IgD-negative memory B cell (primary cell): ENCODE measurements around the gene ZFP37. TPM values are rescaled to one million over a fixed set of nuclear protein-coding genes. Genes with fewer than 3 reads are reported as not detected.

Experiments used
- H3K27ac Mint-ChIP-seq, 3 donors: one replicate each; pipeline ENCODE4 v1.8.0; 2020 to 2022; ENCODE audit warnings: mild to moderate bottlenecking in 3 of 3, mixed read lengths in 3 of 3, moderate library complexity in 1 of 3
- H3K27me3 Mint-ChIP-seq: one replicate; pipeline ENCODE4 v1.8.0; 2021; ENCODE audit warnings: mixed read lengths
- H3K36me3 Mint-ChIP-seq: one replicate; pipeline ENCODE4 v1.8.0; 2020; ENCODE audit warnings: mild to moderate bottlenecking, mixed read lengths
- H3K4me1 Mint-ChIP-seq, 3 donors: one replicate each; pipeline ENCODE4 v1.8.0; 2020 to 2022; ENCODE audit warnings: mixed read lengths in 3 of 3, mild to moderate bottlenecking in 1 of 3
- H3K4me3 Mint-ChIP-seq, 4 donors: one replicate each; pipeline ENCODE4 v1.8.0; 2020 to 2022; ENCODE audit warnings: mild to moderate bottlenecking in 4 of 4, mixed read lengths in 4 of 4, moderate library complexity in 3 of 4
- H3K9me3 Mint-ChIP-seq, 3 donors: one replicate each; pipeline ENCODE4 v1.8.0; 2020 to 2021; ENCODE audit warnings: mixed read lengths in 3 of 3, mild to moderate bottlenecking in 1 of 3
- polyA plus RNA-seq: library from polyadenylated mRNA; unstranded; fragments of 300-500 nt; fragmentation: Illumina TruSeq; gene quantifications from one replicate; pipeline ENCODE4 v1.2.3, GENCODE V29; 2021

Gene ZFP37
- polyA plus RNA-seq, 1 donor from 2014 or later: 2.5 TPM

DNA sequence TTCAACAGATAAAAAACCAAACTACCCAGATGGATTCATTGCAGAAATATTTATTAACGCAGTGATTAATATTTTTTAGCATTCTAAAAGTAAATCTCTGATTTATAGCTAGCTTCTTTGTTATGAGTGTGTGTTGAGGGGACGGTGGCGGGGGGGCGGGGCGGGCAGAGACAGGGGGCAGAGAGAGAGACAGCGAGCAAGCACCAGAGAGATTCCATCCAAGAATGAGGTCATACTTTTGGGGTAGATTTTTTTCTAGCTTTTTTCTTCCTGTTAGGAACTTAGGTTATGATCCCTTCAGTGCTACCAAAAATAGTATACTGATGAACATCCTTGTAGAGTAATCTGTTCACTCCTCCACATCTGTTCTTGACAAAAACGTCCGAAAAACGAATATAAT lies 44.0 kb downstream of the ZFP37 start:
- peak overlapping the region in 3 of 4 donors; percentile 75 to 93 (median 86) for H3K4me3 Mint-ChIP-seq
- H3K27me3 Mint-ChIP-seq: peaks cover 7% of the 10 kb centered on the region
- H3K4me1 Mint-ChIP-seq: peaks cover 0 to 5% (median 0%) of the 10 kb centered on the region in 3 donors
- peaks cover 4% of the 10 kb centered on the region for H3K36me3 Mint-ChIP-seq
- H3K27ac Mint-ChIP-seq: no peak overlapping the region
- peaks cover 14 to 36% (median 27%) of the 10 kb centered on the region in 3 donors for H3K9me3 Mint-ChIP-seq

DNA sequence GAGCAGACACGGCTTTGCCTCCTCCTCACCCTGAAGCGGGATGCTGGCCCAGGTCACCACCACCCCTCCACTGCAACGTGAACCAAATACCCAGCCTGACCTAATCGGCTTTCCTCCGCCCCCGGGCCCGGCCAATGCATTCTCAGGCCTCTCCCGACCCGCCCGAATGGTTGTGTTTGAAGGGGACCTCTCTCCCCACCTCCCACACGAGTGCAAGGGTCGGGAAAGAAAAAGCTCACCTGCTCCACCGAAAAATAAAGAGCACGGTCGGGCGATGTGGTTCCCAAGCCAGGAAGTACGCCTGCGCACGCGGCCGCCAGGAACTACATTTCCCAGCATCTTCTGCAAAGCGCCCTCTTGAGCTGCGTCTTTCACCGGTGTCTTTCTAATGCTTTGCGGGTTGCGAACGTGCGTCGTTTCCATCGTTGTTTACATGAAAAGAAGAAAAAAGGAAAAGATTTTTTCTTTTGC lies 44.6 kb downstream of the ZFP37 start, which contains the start of gene ZNF883:
ZNF883 (minus strand) TSS at position 282 of the 471 bp plus-strand sequence.
- peaks cover 13 to 37% (median 27%) of the 10 kb centered on the region in 3 donors for H3K9me3 Mint-ChIP-seq
- peaks cover 0 to 5% (median 0%) of the 10 kb centered on the region in 3 donors for H3K4me1 Mint-ChIP-seq
- peak within 1 kb of the TSS in 3 of 4 donors; percentile 75 to 93 (median 86) for H3K4me3 Mint-ChIP-seq
- peaks cover 7% of the 10 kb centered on the region for H3K27me3 Mint-ChIP-seq
- peaks cover 7% of the 10 kb centered on the region for H3K36me3 Mint-ChIP-seq
- H3K27ac Mint-ChIP-seq: peak within 1 kb of the TSS in 1 of 3 donors; percentile 53

DNA sequence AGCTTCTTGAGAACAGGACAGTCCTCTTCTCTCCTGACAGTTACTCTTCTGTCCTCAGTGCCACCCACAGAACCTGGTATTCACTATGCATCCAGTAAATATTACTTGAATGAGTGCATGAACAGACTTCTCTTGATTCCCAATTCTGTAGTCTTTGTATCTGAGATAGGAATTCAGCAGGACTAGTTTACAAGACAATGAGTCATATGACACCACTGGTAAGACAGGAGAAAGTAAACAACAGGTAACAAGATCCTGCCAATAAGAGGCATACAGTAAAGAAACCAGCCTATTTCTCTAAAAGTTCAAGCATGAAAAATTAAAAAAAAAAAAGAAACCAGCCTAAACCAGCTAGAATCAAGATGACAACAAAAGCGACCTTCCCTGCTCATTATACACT lies 50.7 kb downstream of the ZFP37 start:
- no peak overlapping the region for H3K27ac Mint-ChIP-seq
- H3K4me3 Mint-ChIP-seq: no peak overlapping the region
- H3K9me3 Mint-ChIP-seq: peaks cover 8 to 45% (median 38%) of the 10 kb centered on the region in 3 donors
- H3K36me3 Mint-ChIP-seq: peaks cover 25% of the 10 kb centered on the region
- no peaks in the 10 kb centered on the region for H3K27me3 Mint-ChIP-seq
- H3K4me1 Mint-ChIP-seq: no peaks in the 10 kb centered on the region

DNA sequence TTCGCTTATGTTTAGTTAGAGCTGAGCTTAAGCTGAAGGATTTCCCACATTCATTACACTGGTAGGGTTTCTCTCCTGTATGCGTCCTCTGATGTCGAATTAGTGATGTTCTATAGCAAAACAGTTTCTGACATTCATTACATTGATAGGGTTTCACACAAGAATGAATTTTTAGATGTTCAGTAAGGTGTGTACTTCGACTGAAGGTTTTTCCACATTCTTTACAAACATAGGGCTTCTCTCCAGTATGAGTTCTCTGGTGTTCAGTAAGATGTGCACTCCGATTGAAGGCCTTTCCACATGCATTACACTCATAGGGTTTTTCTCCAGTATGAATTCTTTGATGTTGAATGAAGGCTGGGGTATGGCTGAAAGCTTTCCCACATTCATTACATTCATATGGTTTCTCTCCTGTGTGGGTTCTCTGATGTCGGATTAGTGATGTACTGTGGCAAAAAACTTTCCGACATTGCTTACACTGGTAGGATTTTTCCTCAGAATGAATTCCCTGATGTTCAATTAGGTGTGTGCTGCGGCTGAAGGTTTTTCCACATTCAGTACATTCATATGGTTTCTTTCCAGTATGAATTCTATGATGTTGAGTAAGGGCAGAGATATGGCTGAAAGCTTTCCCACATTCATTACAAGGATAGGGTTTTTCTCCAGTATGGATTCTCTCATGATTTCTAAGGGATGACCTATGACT lies 59.1 kb downstream of the ZFP37 start:
- Mint-ChIP-seq H3K36me3 (peaks cover 29% of the 10 kb centered on the region), H3K9me3 (peaks cover 15 to 56% (median 34%) of the 10 kb centered on the region in 3 donors)

More for the DNA sequence above, 59.1 kb downstream of the ZFP37 start:
- Mint-ChIP-seq H3K4me3 (no peak overlapping the region), H3K4me1 (no peaks in the 10 kb centered on the region), H3K27me3 (peaks cover under 1% of the 10 kb centered on the region), H3K27ac (no peak overlapping the region)

Other genes starting within 250 kb of the ZFP37 start
- gene SLC46A2, start 165.8 kb downstream of the ZFP37 start, polyA plus RNA-seq: not detected
- 1.2 TPM for gene ZNF883, start 44.5 kb downstream of the ZFP37 start, polyA plus RNA-seq
- 0.85 TPM for gene SLC31A2, start 94.3 kb upstream of the ZFP37 start, polyA plus RNA-seq
- 16.8 TPM for gene FKBP15, start 164.6 kb upstream of the ZFP37 start, polyA plus RNA-seq
- gene SLC31A1, start 164.8 kb upstream of the ZFP37 start, polyA plus RNA-seq: 1.9 TPM
- 135 TPM for gene CDC26, start 218.8 kb upstream of the ZFP37 start, polyA plus RNA-seq
- gene PRPF4, start 218.9 kb upstream of the ZFP37 start, polyA plus RNA-seq: 23.4 TPM
- not detected for gene RNF183, start 246.7 kb upstream of the ZFP37 start, polyA plus RNA-seq